H1 (cell line): Measurements from ENCODE around the gene NAXD. TPM values are rescaled to one million over a fixed set of nuclear protein-coding genes. Genes with fewer than 3 reads are reported as not detected.

Experiments used
- CTCF ChIA-PET: fragments of 300-600 bp; sonication (Branson Sonifier 250); formaldehyde crosslinking; loops from one replicate; lab custom pipeline; 2021; ENCODE audit not compliant: partially characterized antibody; lab: Charles Lee
- POLR2A ChIA-PET: fragments of 300-600 bp; sonication (Branson Sonifier 250); formaldehyde crosslinking; loops from one replicate; lab custom pipeline; 2021; ENCODE audit warnings: inconsistent platforms; ENCODE audit not compliant: partially characterized antibody; lab: Charles Lee
- DNase-seq, 2 experiments: peaks; one replicate each; pipeline versions ENCODE4 v3.0.0 to v3.0.0-alpha.2; 2010 to 2022; ENCODE audit warnings: low spot score in 2 of 2, low read depth in 1 of 2, mixed read lengths in 1 of 2
- FAIRE-seq: peaks from 2 replicates; lab custom pipeline; 2011; peaks lifted over from hg19 to GRCh38; lab: Jason Lieb, UNC
- H2AFZ ChIP-seq: 2 replicates; pipeline ENCODE4 v1.8.1; 2012; ENCODE audit warnings: low read length, inconsistent platforms
- H2AK5ac ChIP-seq: 2 replicates; pipeline ENCODE4 v1.6.1; 2013; ENCODE audit warnings: low read depth, low read length
- H2BK120ac ChIP-seq: replicated peaks from 2 replicates; pipeline ENCODE3; 2013; ENCODE audit warnings: low read depth, low read length, inconsistent platforms
- H2BK12ac ChIP-seq: 2 replicates; pipeline ENCODE4 v1.6.1; 2013; ENCODE audit warnings: low read depth, low read length
- H2BK15ac ChIP-seq: 2 replicates; pipeline ENCODE4 v1.6.1; 2013; ENCODE audit warnings: low read length
- H2BK20ac ChIP-seq: 2 replicates; pipeline ENCODE4 v1.6.1; 2013; ENCODE audit warnings: low read length
- H2BK5ac ChIP-seq: 2 replicates; pipeline ENCODE4 v1.6.1; 2013; ENCODE audit warnings: low read depth, low read length
- H3K14ac ChIP-seq: 2 replicates; pipeline ENCODE4 v1.6.1; 2013; ENCODE audit warnings: inconsistent platforms; ENCODE audit not compliant: insufficient read length
- H3K18ac ChIP-seq: 2 replicates; pipeline ENCODE4 v1.6.1; 2013; ENCODE audit warnings: low read length; ENCODE audit errors: extremely low read depth
- H3K23ac ChIP-seq: 2 replicates; pipeline ENCODE4 v1.6.1; 2013; ENCODE audit warnings: inconsistent platforms; ENCODE audit not compliant: insufficient read length
- H3K23me2 ChIP-seq: 2 replicates; pipeline ENCODE4 v1.6.1; 2013; ENCODE audit warnings: low read depth, low read length
- H3K27ac ChIP-seq: 2 replicates; pipeline ENCODE4 v1.6.1; 2011; ENCODE audit warnings: low read depth, low read length, inconsistent platforms
- H3K27me3 ChIP-seq, 4 experiments: replicated peaks in 1 of 4; 1 replicate in 1 of 4; 2 replicates in 3 of 4; pipeline versions ENCODE4 v1.6.1 to v1.8.1; 2011 to 2013; ENCODE audit warnings: low read length in 3 of 4, mild to moderate bottlenecking in 3 of 4, inconsistent platforms in 2 of 4, mixed read lengths in 2 of 4, moderate library complexity in 1 of 4; ENCODE audit not compliant: control insufficient read depth in 3 of 4, insufficient read depth in 3 of 4; ENCODE audit errors: extremely low read depth in 1 of 4
- H3K36me3 ChIP-seq, 4 experiments: 2 replicates each; pipeline versions ENCODE4 v1.6.1 to v1.8.1; 2011 to 2013; ENCODE audit warnings: mild to moderate bottlenecking in 4 of 4, low read length in 3 of 4, moderate library complexity in 2 of 4, control low read depth in 1 of 4, inconsistent platforms in 1 of 4; ENCODE audit not compliant: insufficient read depth in 4 of 4, control insufficient read depth in 2 of 4
- H3K4ac ChIP-seq: replicated peaks from 2 replicates; pipeline ENCODE3; 2013; ENCODE audit warnings: low read length, low read depth, mixed read lengths, inconsistent platforms; ENCODE audit not compliant: insufficient read length
- H3K4me1 ChIP-seq, 4 experiments: replicated peaks in 1 of 4; 1 replicate in 1 of 4; 2 replicates in 3 of 4; pipeline versions ENCODE4 v1.6.1 to v1.8.1; 2011 to 2013; ENCODE audit warnings: low read length in 3 of 4, inconsistent platforms in 2 of 4, mixed read lengths in 1 of 4; ENCODE audit not compliant: insufficient read depth in 4 of 4, control insufficient read depth in 3 of 4
- H3K4me2 ChIP-seq, 2 experiments: 2 replicates each; pipeline versions ENCODE4 v1.6.1 to v1.8.1; 2011 to 2013; ENCODE audit warnings: low read depth in 2 of 2, low read length in 2 of 2, control low read depth in 1 of 2, inconsistent platforms in 1 of 2, mild to moderate bottlenecking in 1 of 2; ENCODE audit not compliant: insufficient read depth in 1 of 2
- H3K4me3 ChIP-seq, 4 experiments: fragments of 200-600, 300-600 bp in 1 of 4; sonication (generic), shearing (Covaris generic), sonication (Bioruptor Twin) in 1 of 4; 2 replicates each; pipeline versions ENCODE4 v1.5.1 to v1.8.1; 2011 to 2016; ENCODE audit warnings: low read length in 4 of 4, low read depth in 3 of 4, control low read depth in 2 of 4, inconsistent platforms in 2 of 4, mild to moderate bottlenecking in 2 of 4, mixed read lengths in 1 of 4, moderate library complexity in 1 of 4; ENCODE audit not compliant: insufficient read depth in 2 of 4; ENCODE audit errors: extremely low read depth in 1 of 4
- H3K56ac ChIP-seq: replicated peaks from 2 replicates; pipeline ENCODE3; 2013; ENCODE audit warnings: low read depth, mild to moderate bottlenecking, mixed read lengths, low read length, inconsistent platforms; ENCODE audit not compliant: insufficient read length
- H3K79me1 ChIP-seq: 2 replicates; pipeline ENCODE4 v1.6.1; 2013; ENCODE audit warnings: low read depth, low read length, control low read depth
- H3K79me2 ChIP-seq, 2 experiments: 2 replicates each; pipeline versions ENCODE4 v1.6.1 to v1.8.1; 2012 to 2013; ENCODE audit warnings: low read length in 2 of 2, mild to moderate bottlenecking in 2 of 2, inconsistent platforms in 1 of 2; ENCODE audit not compliant: insufficient read depth in 2 of 2, control insufficient read depth in 1 of 2
- H3K9ac ChIP-seq, 4 experiments: replicated peaks in 1 of 4; 1 replicate in 1 of 4; 2 replicates in 3 of 4; pipeline versions ENCODE4 v1.6.1 to v1.8.1; 2011 to 2013; ENCODE audit warnings: low read depth in 3 of 4, low read length in 3 of 4, control low read depth in 2 of 4, mild to moderate bottlenecking in 2 of 4, moderate library complexity in 2 of 4, inconsistent platforms in 1 of 4; ENCODE audit errors: extremely low read depth in 1 of 4
- H3K9me3 ChIP-seq, 2 experiments: 2 replicates each; pipeline versions ENCODE4 v1.6.1 to v1.8.1; 2012 to 2013; ENCODE audit warnings: mild to moderate bottlenecking in 2 of 2, moderate library complexity in 2 of 2, control low read depth in 1 of 2, inconsistent platforms in 1 of 2, low read depth in 1 of 2, low read length in 1 of 2, mixed read lengths in 1 of 2; ENCODE audit not compliant: insufficient read depth in 2 of 2
- H4K20me1 ChIP-seq, 2 experiments: replicated peaks in 1 of 2; 2 replicates each; pipeline versions ENCODE3 to v1.8.1; 2011 to 2013; ENCODE audit warnings: inconsistent platforms in 2 of 2, low read length in 2 of 2, mild to moderate bottlenecking in 1 of 2; ENCODE audit not compliant: insufficient read depth in 2 of 2, control insufficient read depth in 1 of 2
- H4K5ac ChIP-seq: 2 replicates; pipeline ENCODE4 v1.6.1; 2013; ENCODE audit warnings: low read length, low read depth, mixed read lengths, inconsistent platforms; ENCODE audit not compliant: insufficient read length
- H4K8ac ChIP-seq: 2 replicates; pipeline ENCODE4 v1.8.0; 2013; ENCODE audit warnings: mild to moderate bottlenecking, moderate library complexity, low read length, inconsistent platforms; ENCODE audit not compliant: insufficient read depth; ENCODE audit errors: extremely low read depth
- H4K91ac ChIP-seq: replicated peaks from 2 replicates; pipeline ENCODE3; 2013; ENCODE audit warnings: low read length, mixed read lengths, inconsistent platforms; ENCODE audit not compliant: insufficient read length
- TBP ChIP-seq: IDR thresholded peaks from 2 replicates; pipeline ENCODE4 v1.6.1; 2011; ENCODE audit warnings: low read depth, low read length, improper control_type of control experiment
- WGBS, 2 experiments: shearing (Covaris generic) in 1 of 2; methylation state at CpG; one replicate each; pipeline versions ENCODE4 v1.1.6 to v1.1.7; 2013 to 2015; ENCODE audit warnings: low lambda C conversion rate in 2 of 2, mixed read lengths in 2 of 2, inconsistent platforms in 1 of 2, low coverage in 1 of 2, missing lambda C conversion rate in 1 of 2; ENCODE audit not compliant: insufficient replicate concordance in 2 of 2, insufficient coverage in 1 of 2, insufficient read length in 1 of 2; ENCODE audit errors: extremely low coverage in 1 of 2, missing lambda C conversion rate in 1 of 2; 5-methylcytosine and 5-hydroxymethylcytosine counted together
- polyA plus RNA-seq, 7 experiments: library from polyadenylated mRNA; depleted of rRNA in 3 of 7; stranded (reverse) in 5 of 7; unstranded in 2 of 7; fragments of >200 nt in 5 of 7; fragments of 200-250 nt in 2 of 7; gene quantifications; 1 replicate in 5 of 7; 2 replicates in 1 of 7; 4 replicates in 1 of 7; pipeline versions ENCODE4 v1.2.1 to v1.2.3, GENCODE V29; 2011 to 2013; ENCODE audit warnings: missing spikeins in 2 of 7, mixed read lengths in 2 of 7
- total RNA-seq: library from RNA; stranded (reverse); fragmentation: NEBNext Ultra II Directional; extraction: Animal tissue kit (Norgen Biotek cat#: 25700); gene quantifications from 2 replicates; pipeline ENCODE4 v1.2.1, GENCODE V29; 2021

NAXD gene
- total and polyA plus RNA-seq, 2 of the 8 experiments (the other 6 are each of a cell fraction or from before 2014, with no cell fraction given) = 25.4 to 35.5 TPM

GRCh38 chr13:110657196-110657595 lies 41.9 kb downstream of the NAXD start:
- no peak overlapping the region for H3K14ac ChIP-seq
- no peaks in the 10 kb centered on the region for H4K20me1 ChIP-seq
- H3K4ac ChIP-seq = no peak overlapping the region
- no peak overlapping the region for H2BK12ac ChIP-seq
- FAIRE-seq (no peak), DNase-seq (no peak)
- no peak overlapping the region for H3K56ac ChIP-seq
- H2BK120ac ChIP-seq = no peak overlapping the region
- H3K23me2 ChIP-seq = no peaks in the 10 kb centered on the region
- no peaks in the 10 kb centered on the region for H3K27me3 ChIP-seq
- H3K4me3 ChIP-seq = no peak overlapping the region
- no peak overlapping the region for H2AK5ac ChIP-seq
- H2AFZ ChIP-seq = no peak overlapping the region
- no peak overlapping the region for H3K9ac ChIP-seq
- no peak overlapping the region for H2BK5ac ChIP-seq
- WGBS, 2 experiments = 94% methylated on average over 7 of the region's 7 CpGs; no CpG with 5 or more reads in 1 of the 2 experiments
- H3K23ac ChIP-seq = no peak overlapping the region
- H2BK20ac ChIP-seq = no peak overlapping the region
- H2BK15ac ChIP-seq = no peak overlapping the region
- H3K4me2 ChIP-seq = no peak overlapping the region
- H4K5ac ChIP-seq = no peak overlapping the region
- no peak overlapping the region for H4K91ac ChIP-seq
- H3K27ac ChIP-seq = no peak overlapping the region
- ChIA-PET POLR2A (interaction anchor here (0.8 to 1.4 kb wide), 3 partner anchors 11 to 19 kb away, joined by 3 to 4 read pairs (median 4); no protein-coding TSS in a partner anchor), CTCF (interaction anchor here (1.0 to 1.3 kb wide), 2 partner anchors 12 to 24 kb away, joined by 4 to 6 read pairs; no protein-coding TSS in a partner anchor)
- H3K36me3 ChIP-seq = peaks cover 0 to 34% (median 9%) of the 10 kb centered on the region in 4 experiments; a peak in 5 of 8 replicates
- H3K4me1 ChIP-seq = no peaks in the 10 kb centered on the region
- H3K18ac ChIP-seq = no peak overlapping the region
- H3K79me2 ChIP-seq = no peaks in the 10 kb centered on the region
- H3K9me3 ChIP-seq = peaks cover 10 to 17% of the 10 kb centered on the region in 2 experiments
- no peaks in the 10 kb centered on the region for H3K79me1 ChIP-seq
- H4K8ac ChIP-seq = no peak overlapping the region
- TF ChIP-seq TBP = no peak
